LoVo (cell line): ENCODE data around the gene TMEM186.
"Not testable (repeated sequence)": the region's sequence is repeated elsewhere in the genome, so short reads cannot be mapped to it uniquely, and the experiment has no call there.

Experiments
- DNase-seq: peaks from one replicate; pipeline ENCODE4 v3.0.0-alpha.2; 2016; ENCODE audit warnings: low spot score

The TMEM186 gene

GRCh38 chr16:8812162-8812843 lies 14.9 kb upstream of the TMEM186 start:
- no peak for DNase-seq

GRCh38 chr16:8808613-8809353 lies 11.3 kb upstream of the TMEM186 start:
- no peak for DNase-seq

- no peak for DNase-seq
Measured at GRCh38 chr16:8808009-8808408, 10.6 kb upstream of the TMEM186 start.

GRCh38 chr16:8807189-8807588 lies 9.8 kb upstream of the TMEM186 start:
- DNase-seq, result no peak

- DNase-seq, result no peak
Measured at GRCh38 chr16:8806272-8806983, 9.0 kb upstream of the TMEM186 start.

GRCh38 chr16:8804313-8804712 lies 6.9 kb upstream of the TMEM186 start:
- no peak for DNase-seq

GRCh38 chr16:8803733-8804132 lies 6.3 kb upstream of the TMEM186 start:
- not testable (repeated sequence) for DNase-seq

- no peak for DNase-seq
Measured at GRCh38 chr16:8801701-8802100, 4.3 kb upstream of the TMEM186 start.

GRCh38 chr16:8798535-8799157 lies 1.2 kb upstream of the TMEM186 start:
- no peak for DNase-seq

GRCh38 chr16:8798174-8798527 lies 712 bp upstream of the TMEM186 start:
- DNase-seq, result peak; percentile 43

- DNase-seq, result no peak
Measured at GRCh38 chr16:8796469-8797363, 723 bp downstream of the TMEM186 start.

- DNase-seq, result no peak
Measured at GRCh38 chr16:8795818-8796217, 1.6 kb downstream of the TMEM186 start.

GRCh38 chr16:8795091-8795490 lies 2.3 kb downstream of the TMEM186 start:
- no peak for DNase-seq

GRCh38 chr16:8788578-8789172 lies 8.8 kb downstream of the TMEM186 start:
- peak; percentile 33 for DNase-seq

- DNase-seq, result not testable (repeated sequence)
Measured at GRCh38 chr16:8786316-8786715, 11.1 kb downstream of the TMEM186 start.

GRCh38 chr16:8785408-8785807 lies 12.0 kb downstream of the TMEM186 start:
- no peak for DNase-seq

- DNase-seq, result no peak
Measured at GRCh38 chr16:8782673-8783072, 14.8 kb downstream of the TMEM186 start.

GRCh38 chr16:8781797-8782196 lies 15.6 kb downstream of the TMEM186 start:
- DNase-seq, result no peak

GRCh38 chr16:8777217-8777616 lies 20.2 kb downstream of the TMEM186 start:
- no peak for DNase-seq

- peak; percentile 25 for DNase-seq
Measured at GRCh38 chr16:8776129-8776584, 21.3 kb downstream of the TMEM186 start.

- DNase-seq, result no peak
Measured at GRCh38 chr16:8775359-8775758, 22.1 kb downstream of the TMEM186 start.
